Ovary (tissue), 3 donors: ENCODE data around the gene DENND4B.

ENCODE experiments used
- EP300 ChIP-seq: sonication (generic); formaldehyde crosslinking; IDR thresholded peaks from one replicate; pipeline ENCODE4 v1.6.1; 2017; ENCODE audit warnings: antibody characterized with exemption
- TF ChIP-seq, protein P1 (sequence below), 3 donors: fragments of 450-650 bp in 2 of 3; fragments of 200-600 bp in 1 of 3; IDR thresholded peaks; one replicate each; pipeline versions ENCODE4 v1.5.1 to v1.8.0; 2016 to 2022; ENCODE audit warnings: antibody characterized with exemption in 3 of 3, mild to moderate bottlenecking in 1 of 3
- donor health status: DM: no; HTN: no; CAD: no.

DNA sequence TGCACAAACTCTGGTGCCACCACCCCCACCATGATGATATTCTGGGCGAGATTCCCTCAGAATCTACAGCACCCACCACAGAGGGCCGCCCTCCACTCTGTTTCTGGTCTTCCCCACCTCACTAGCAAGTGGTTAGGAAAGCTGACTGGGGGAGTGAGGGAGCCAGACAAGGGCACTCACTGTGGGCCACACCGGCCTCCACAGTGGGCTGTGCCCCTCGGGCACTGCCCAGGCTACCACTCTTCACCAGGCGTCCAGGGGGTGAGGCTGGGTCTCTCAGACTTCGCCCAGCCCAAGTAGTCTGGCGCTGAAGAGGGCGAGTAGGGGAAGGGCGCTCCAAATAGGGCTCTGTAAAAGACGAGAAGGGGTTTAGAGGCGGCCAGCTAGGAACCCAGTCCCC, 12.6 kb downstream of the DENND4B start:
- TF ChIP-seq, protein P1, sequence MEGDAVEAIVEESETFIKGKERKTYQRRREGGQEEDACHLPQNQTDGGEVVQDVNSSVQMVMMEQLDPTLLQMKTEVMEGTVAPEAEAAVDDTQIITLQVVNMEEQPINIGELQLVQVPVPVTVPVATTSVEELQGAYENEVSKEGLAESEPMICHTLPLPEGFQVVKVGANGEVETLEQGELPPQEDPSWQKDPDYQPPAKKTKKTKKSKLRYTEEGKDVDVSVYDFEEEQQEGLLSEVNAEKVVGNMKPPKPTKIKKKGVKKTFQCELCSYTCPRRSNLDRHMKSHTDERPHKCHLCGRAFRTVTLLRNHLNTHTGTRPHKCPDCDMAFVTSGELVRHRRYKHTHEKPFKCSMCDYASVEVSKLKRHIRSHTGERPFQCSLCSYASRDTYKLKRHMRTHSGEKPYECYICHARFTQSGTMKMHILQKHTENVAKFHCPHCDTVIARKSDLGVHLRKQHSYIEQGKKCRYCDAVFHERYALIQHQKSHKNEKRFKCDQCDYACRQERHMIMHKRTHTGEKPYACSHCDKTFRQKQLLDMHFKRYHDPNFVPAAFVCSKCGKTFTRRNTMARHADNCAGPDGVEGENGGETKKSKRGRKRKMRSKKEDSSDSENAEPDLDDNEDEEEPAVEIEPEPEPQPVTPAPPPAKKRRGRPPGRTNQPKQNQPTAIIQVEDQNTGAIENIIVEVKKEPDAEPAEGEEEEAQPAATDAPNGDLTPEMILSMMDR (IDR thresholded peaks at IDR 0.05) = no peak
- no peak for TF ChIP-seq EP300
